Measurements from ENCODE around the gene PTAFR. TPM values are rescaled to one million over a fixed set of nuclear protein-coding genes. Genes with fewer than 3 reads are reported as not detected.

Gene PTAFR
- total RNA-seq, 1 experiment from 2014 or later, result 1.9 TPM

DNA sequence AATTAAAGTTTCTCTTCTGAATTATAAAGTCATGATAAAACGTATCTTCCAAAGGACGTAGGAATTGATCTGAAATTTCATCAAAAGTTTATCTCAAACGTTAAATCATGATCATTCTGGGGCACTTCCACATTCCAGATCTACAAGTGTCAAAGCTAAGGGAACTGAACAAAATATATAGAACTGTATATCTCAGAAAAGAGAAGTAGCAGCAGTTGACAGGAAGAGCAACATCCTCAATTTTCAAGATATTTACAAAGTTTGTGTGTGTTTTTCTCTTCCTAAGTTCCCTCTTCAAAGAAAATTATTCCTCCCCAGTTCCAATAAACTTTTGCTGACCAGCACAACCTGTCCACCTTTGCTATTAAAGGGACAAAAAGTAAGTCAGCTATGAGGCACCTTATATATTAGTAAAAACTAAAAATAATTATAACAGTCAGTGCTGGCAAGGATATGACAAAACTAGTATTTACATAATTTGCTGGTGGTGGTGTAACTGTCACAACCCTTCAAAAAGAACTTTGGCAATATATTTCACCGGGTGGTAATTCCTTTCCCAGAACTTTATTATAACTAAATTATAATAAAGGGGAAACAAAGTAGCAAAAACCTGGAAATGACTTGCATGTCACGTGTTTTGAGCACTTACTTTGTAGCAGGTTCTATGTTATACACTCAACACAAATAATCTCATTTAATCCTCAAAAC lies 49.6 kb downstream of the PTAFR start:
- Histone ChIP-seq H4K20me1 (ENCODE audit: control insufficient read depth, insufficient read depth, insufficient read length) (no peaks in the 10 kb centered on the region), H3T11ph (ENCODE audit: low read length) (no peak overlapping the region), H3K4ac (ENCODE audit: low read depth, low read length) (no peak overlapping the region), H3K18ac (ENCODE audit: insufficient read length, low read depth, low read length) (no peak overlapping the region), H2BK20ac (ENCODE audit: low read depth, low read length, poor library complexity, severe bottlenecking) (no peak overlapping the region), H3K56ac (ENCODE audit: insufficient read length, low read depth, low read length) (no peak overlapping the region), H2BK5ac (ENCODE audit: insufficient read length, low read length) (no peak overlapping the region), H3K23me2 (ENCODE audit: insufficient read length, low read depth, low read length, poor library complexity, severe bottlenecking) (no peaks in the 10 kb centered on the region), H3K14ac (ENCODE audit: insufficient read depth, low read length) (no peak overlapping the region), H2BK15ac (ENCODE audit: low read depth, low read length) (no peak overlapping the region), H3K4me1 (ENCODE audit: insufficient read depth, low read length) (no peaks in the 10 kb centered on the region), H3K27me3 (ENCODE audit: insufficient read depth, low read length) (no peaks in the 10 kb centered on the region), H2AK5ac (ENCODE audit: insufficient read length, low read length) (no peak overlapping the region), H2BK120ac (ENCODE audit: low read depth, low read length, poor library complexity, severe bottlenecking) (no peak overlapping the region), H3K27ac (ENCODE audit: insufficient read length, low read depth, low read length) (no peak overlapping the region), H3K79me2 (ENCODE audit: insufficient read depth, low read length) (no peaks in the 10 kb centered on the region), H4K91ac (ENCODE audit: insufficient read length, low read depth, low read length) (no peak overlapping the region), H3K9ac (ENCODE audit: extremely low read depth, insufficient read length, low read length) (no peak overlapping the region), H4K8ac (replicated peaks; ENCODE audit: insufficient read length, low read depth, low read length) (no peak overlapping the region), H3K23ac (ENCODE audit: insufficient read length, low read depth, low read length) (no peak overlapping the region), H3K79me1 (ENCODE audit: insufficient read depth, low read depth, low read length, poor library complexity, severe bottlenecking) (no peaks in the 10 kb centered on the region), H3K4me2 (ENCODE audit: insufficient read depth, insufficient read length, low read length) (no peak overlapping the region), H2AFZ (ENCODE audit: low read length) (no peak overlapping the region), H3K9me3 (ENCODE audit: control insufficient read depth, low read depth, low read length) (no peaks in the 10 kb centered on the region), H4K5ac (ENCODE audit: insufficient read length, low read depth, low read length) (no peak overlapping the region), H2BK12ac (ENCODE audit: insufficient read length, low read depth, low read length) (no peak overlapping the region)
- no CpG with 5 or more reads among the region's 5 CpGs for WGBS (ENCODE audit: extremely low coverage, insufficient read length, low lambda C conversion rate)
- Mint-ChIP-seq H3K27me3 (ENCODE audit: low read depth) (peaks cover 11% of the 10 kb centered on the region), H3K4me3 (no peak overlapping the region), H3K27ac (no peak overlapping the region), H3K4me1 (0 out of 4 replicates have a peak, but pooled peaks cover 0 to 2% of the 10 kb centered on the region in 2 experiments), H3K36me3 (ENCODE audit: insufficient read depth in 1 of 3, low read depth in 3 of 3) (no peaks in the 10 kb centered on the region), H3K9me3 (no peaks in the 10 kb centered on the region)
- no peak for DNase-seq
- TF ChIP-seq, protein P1, sequence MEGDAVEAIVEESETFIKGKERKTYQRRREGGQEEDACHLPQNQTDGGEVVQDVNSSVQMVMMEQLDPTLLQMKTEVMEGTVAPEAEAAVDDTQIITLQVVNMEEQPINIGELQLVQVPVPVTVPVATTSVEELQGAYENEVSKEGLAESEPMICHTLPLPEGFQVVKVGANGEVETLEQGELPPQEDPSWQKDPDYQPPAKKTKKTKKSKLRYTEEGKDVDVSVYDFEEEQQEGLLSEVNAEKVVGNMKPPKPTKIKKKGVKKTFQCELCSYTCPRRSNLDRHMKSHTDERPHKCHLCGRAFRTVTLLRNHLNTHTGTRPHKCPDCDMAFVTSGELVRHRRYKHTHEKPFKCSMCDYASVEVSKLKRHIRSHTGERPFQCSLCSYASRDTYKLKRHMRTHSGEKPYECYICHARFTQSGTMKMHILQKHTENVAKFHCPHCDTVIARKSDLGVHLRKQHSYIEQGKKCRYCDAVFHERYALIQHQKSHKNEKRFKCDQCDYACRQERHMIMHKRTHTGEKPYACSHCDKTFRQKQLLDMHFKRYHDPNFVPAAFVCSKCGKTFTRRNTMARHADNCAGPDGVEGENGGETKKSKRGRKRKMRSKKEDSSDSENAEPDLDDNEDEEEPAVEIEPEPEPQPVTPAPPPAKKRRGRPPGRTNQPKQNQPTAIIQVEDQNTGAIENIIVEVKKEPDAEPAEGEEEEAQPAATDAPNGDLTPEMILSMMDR (conservative IDR thresholded peaks at IDR 0.05), result no peak
